GM18526 (cell line): ENCODE data around the gene MGST1.

Source experiments
- POLR2A ChIP-seq: IDR thresholded peaks from 3 replicates; pipeline ENCODE4 v1.6.1; 2011; ENCODE audit not compliant: insufficient read length; ENCODE audit errors: extremely low read depth

The MGST1 gene

DNA sequence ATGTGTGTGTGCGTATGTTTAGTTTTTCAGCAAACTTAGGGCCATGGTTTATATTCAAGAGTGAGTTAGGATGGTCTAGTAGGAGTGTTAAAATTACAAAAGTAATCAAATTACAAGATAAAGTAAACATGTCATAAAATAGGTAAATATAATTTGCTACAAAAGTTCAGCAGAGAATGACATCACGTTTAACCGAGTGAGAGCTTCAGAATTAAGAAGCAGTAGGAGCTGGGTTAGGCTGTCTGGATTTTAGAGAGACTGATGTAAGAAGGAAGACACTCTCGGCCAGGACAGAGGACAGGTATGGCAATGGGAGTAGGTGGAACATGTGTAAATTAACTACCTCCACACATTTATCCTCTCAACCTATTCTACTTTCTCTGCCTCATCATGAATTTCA lies 11.6 kb upstream of the MGST1 start:
- no peak for TF ChIP-seq POLR2A

DNA sequence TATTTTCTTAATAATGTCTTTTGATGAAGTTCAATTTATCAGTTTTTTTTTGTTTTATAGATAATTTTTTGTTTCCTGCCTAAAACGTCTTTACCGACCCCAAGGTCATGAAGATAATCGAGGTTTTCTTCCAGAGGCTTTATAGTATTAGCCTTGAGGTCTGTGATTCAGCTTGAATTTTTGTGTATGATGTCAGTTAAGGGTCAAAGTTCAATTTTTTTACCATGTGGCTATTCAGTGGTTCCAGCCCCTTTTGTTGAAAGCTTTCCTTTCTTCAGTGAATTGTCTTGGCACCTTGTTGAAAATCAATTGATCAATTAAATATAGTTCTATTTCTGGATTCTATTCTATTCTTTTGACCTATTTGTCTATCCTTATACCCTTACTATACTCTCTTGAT lies 3.2 kb upstream of the MGST1 start:
- TF ChIP-seq POLR2A: no peak

DNA sequence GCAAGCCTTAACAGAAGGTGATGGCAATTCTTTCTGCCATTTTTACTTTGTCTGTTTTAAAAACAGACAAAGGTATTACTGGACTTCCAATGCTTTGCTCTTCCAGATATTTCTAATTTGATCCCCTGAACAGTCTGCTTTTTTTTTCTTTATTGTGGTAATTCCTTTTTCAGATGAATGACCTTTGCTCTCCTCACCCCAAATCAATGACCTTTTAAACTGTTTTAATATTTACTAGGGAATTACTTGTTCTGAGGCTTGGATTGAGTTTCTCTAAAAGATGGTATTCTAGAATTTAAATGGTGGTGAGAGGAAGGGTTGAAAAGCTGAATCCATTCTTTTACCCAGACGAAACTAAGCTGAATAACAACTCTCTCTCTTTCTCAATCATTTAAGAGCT lies 2.3 kb upstream of the MGST1 start:
- no peak for TF ChIP-seq POLR2A

DNA sequence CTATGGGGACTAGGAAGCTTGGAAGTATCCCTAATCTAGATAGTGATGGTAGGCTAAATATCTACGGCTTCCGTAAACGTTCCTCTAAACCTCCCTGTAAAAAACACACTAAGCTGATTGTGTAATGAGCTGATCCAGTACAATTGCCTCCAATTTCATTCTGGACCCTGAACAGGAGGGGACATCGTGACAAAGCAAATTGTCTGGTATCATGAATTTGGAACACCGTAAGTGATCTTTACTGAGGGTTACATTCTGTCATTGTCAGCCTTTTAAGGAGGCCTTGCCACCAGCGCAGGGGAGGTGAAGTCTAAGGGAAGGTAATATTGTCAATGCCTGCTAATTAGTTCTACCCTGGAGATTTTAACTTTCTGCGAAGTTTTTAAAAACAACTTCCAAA lies 487 bp upstream of the MGST1 start:
- TF ChIP-seq POLR2A: no peak

DNA sequence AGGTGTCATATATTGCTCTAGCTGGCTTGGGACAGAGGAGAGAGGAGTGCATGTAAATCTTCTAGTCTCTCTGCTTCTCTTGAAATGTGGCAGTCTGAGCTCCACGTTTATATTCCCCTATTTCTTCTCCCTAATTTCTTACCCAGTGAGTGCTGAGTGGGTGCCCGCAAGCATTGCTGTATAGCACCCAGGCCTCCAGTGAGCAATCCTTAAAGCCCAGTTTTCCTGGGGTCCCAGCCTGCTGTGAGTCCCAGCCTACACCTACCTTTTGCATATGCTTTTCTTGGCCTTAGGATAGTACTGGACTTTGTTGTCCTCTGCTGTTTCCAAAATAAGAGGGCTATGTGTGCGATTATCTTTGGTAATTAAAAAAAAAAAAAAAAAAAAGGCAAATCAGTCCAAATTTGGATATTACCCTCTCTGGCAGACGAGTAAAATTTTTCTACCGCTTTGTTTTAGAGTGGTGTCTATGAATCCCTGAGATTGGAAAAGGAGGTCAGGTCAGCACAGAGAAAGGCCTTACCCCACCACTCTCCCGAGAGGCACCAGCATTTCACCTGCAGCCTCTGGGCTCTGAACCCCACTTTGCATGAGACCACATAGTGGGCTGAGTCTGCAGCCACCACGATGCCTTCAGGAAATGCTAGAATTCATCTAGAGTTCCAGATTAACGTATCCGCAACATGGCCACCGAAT lies 1.1 kb downstream of the MGST1 start:
- TF ChIP-seq POLR2A: no peak

DNA sequence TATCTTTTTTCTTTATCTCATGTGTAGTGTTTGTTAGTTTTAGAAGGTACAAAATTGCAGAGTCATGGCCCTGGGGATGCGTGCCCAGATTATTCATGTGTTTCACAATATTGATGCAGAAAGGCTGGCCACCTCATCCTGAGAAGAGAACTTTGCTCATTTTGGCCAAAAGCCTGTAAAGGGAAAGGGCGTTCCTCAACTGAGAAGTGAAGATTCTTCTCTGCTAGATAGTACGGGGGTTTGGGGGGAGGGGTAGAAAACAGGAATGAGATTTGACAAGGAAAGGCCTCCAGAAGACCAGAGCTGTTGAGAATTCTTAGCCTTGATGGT lies 1.7 kb downstream of the MGST1 start:
- TF ChIP-seq POLR2A: no peak

DNA sequence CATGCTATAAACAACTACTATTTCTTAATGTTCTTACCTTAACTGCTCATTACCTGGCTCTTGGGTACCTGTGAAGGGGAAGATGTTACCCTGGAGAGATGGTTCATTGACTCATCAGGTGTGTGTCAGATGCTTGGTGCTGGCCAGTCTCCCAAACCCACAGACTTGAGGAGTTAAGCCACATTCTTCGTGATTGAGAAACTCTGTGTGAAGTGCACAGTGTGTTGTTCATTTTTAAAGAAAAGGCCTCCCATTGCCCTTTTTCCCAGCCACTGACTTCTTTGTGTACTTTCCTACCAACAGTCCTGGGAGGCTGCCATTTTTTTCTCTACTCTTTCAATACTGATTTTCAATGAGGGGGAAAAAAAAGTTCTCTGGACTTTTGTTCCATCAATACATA lies 3.2 kb downstream of the MGST1 start:
- no peak for TF ChIP-seq POLR2A

DNA sequence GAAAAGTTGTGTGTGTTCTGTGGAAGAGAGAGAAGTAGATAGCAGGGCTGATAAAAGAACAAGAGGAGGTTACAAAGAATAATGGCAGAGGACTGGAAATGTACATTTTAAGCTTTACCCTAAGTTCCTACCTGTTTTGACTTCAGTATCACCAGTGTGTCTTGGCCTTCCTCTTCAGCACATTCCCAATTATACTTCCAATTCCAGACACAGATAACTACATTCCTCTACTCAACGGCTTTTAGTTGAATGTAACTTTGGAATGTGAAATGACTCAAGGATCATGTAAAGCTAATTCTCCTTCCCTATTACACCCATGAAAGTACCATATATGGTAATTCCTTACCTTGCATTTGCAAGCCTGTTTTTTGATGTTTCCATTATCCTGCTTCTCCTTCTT lies 5.0 kb downstream of the MGST1 start:
- no peak for TF ChIP-seq POLR2A

DNA sequence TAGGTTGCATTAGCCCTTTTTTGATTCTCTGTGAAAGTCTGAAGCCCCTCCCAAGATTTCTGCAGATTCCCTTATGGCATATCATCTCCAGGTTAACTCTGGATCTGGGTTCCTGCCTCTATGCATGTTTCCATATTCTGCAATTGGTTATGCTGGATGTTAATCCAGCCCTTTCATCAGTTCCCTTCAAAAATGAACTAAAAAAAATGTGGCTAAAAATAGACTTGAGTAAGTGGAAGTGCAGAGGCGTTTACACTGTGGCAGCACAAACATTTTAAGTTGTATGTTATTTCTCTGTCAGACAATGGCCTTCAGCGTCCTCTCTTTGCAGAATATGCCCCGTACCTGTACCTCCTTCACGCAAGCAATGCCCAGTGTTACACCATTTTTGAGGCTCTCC lies 11.4 kb downstream of the MGST1 start:
- no peak for TF ChIP-seq POLR2A

DNA sequence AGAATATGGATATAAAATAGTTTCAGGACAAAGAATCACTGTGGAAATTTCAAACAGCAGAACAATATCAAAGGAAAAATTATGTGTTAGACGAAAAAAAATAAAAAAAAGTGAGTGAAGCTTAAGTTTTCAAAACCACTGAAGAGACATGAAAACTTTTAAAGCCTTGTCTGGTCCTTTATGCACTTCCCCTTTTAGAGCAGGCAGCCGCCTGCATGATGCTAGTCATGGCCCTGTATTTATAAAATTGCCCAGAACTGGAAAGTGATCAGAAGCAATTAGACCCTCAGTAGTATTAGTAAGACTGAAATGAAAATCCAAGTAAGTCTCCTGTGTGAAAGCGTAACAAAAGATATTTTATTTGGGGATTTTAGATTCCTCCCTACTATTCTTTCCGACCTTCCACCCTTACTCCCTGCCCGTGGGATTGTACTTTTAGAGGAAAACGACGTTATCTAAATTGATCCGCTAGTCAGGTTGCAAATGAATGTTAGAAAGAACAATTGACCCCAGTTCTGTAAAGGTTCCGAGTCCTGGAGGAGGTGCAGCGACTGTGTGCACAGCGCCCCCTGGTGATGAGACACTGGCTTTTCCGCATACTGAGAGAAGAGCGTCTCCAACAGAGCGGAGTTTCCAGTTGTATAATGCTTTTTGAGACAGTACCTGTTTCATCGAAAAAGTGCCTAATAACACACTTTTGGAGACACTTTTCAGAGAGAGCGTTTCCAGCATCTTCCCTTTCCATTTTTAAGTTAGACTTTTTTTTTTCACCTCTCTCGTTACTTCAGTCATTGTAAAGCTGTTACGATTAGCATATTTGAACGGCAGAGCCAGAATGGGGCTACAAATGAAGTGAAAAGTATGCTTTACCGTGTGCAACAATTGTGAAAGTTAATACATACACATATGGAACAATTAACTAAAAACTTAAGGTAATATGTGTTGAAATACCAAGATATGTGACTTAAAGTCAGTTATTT lies 12.4 kb downstream of the MGST1 start:
- TF ChIP-seq POLR2A: no peak

DNA sequence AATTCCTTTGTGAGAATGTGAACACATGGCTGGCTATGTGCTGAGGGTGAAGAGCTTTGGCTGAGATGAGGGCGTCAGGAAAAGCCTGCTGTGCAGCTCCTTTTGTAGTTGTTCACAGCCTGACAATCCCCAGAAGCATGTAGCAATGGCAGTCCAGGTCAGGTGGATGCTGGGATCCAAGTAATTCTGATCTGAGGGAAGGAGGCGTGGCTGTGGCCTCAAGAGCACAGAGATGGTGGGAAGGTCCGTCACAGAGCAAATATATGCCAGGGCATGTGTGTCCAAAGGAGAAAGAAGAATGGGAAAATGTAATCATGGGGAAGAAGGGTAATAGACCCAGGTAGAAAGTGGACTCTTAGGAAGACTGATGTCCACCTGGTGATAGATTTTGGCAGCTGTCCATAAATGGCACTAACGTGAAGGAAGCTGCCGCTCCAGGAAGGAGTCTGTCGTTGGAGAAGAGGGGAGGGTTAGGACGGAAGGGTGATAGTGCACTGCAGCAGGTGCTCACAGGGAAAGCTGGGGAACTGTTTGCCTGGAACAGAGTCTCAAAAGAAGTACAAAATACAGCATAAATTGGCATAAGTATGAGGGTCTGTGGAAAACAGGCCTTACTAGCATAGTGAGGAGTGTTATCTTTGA lies 13.8 kb downstream of the MGST1 start:
- TF ChIP-seq POLR2A: no peak

DNA sequence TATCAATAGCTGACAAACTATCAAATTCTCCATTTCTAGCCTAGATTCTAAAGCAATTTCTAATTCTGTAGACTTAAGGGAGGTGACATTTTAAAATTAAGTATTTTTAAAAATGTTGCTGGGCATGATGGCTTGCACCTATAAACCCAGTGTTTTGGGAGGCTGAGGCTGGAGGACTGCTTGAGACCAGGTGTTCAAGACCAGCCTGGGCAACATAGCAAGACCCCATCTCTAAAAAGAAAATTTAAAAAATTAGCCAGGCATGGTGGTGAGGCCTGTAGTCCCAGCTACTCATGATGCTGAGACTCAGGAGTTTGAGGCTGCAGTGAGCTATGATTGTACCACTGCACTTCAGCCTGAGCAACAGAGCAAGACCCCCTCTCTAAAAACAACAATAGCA lies 15.1 kb downstream of the MGST1 start:
- TF ChIP-seq POLR2A: no peak

DNA sequence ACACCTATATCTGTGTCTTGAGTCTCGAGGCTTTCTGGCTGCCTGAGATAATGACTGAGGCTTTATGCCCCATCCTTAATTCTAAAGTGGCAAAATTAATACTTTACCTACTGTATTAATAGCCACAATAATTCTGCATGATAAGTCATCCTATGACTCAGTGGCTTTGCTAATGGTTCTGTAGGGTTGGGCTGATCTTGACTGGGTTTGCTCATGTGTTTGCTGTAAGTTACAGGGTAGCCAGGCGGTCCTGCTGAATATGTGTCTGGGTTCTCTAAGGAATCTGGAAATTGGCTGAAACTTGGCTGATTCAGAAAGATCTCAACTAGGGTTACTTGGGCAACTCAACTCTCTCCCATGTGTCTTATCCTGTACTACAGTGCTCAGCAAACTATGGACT lies 21.7 kb downstream of the MGST1 start:
- TF ChIP-seq POLR2A: no peak

DNA sequence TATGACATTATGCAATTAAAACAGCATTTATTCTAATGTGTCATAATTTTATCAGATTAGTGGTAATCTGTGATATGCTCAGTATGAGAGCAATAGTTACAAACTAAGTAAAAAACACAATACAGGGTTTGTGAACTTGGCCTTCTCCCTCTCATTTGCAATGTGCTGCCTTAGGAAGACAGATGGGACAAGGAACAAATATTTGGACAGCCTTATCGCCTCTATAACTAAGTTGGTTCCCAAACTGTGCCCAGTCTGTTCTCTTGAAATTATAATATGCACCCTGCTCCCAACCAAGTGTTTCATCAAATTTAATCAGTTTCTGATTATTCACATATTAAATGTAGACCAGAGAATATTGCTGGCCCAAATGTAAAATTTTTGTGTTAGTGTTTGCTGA lies 22.7 kb downstream of the MGST1 start:
- no peak for TF ChIP-seq POLR2A

DNA sequence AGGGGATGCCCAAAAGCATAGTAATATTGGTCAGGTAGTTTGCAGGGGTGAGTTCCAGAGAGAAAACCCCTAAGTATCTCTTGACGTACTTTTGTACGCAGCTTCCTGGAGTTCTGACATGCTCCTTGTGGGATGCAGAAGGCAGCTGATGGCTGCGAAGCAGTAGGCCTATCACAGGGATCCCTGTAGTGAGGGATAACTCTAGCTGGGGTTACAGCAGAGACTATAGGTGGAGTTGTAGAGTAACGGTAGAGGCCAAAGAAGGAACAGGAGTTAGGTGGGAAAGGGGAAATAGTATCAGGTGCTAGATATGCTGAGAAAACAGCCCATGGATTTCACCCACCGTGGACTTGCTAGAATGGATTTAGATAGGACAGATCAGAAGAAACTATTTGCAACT lies 37.3 kb downstream of the MGST1 start:
- TF ChIP-seq POLR2A: no peak
